A673 (cell line): ENCODE results near the gene SLC16A10.
"Not testable (repeated sequence)": the region's sequence is repeated elsewhere in the genome, so short reads cannot be mapped to it uniquely, and the experiment has no call there.

Source experiments
- EZH2 ChIP-seq: fragments of 200-600 bp; sonication (generic); IDR thresholded peaks from 2 replicates; pipeline ENCODE4 v1.6.1; 2017; ENCODE audit warnings: borderline replicate concordance, low read depth, mild to moderate bottlenecking, mixed read lengths, antibody characterized with exemption, low read length; ENCODE audit not compliant: poor library complexity, severe bottlenecking
- TF ChIP-seq, protein P1 (sequence below): fragments of 300-800, 200-600 bp; sonication (generic); conservative IDR thresholded peaks from 2 replicates; pipeline ENCODE4 v1.5.1; 2017; ENCODE audit warnings: low read depth, mild to moderate bottlenecking, antibody characterized with exemption, low read length, moderate library complexity, mixed read lengths

DNA sequence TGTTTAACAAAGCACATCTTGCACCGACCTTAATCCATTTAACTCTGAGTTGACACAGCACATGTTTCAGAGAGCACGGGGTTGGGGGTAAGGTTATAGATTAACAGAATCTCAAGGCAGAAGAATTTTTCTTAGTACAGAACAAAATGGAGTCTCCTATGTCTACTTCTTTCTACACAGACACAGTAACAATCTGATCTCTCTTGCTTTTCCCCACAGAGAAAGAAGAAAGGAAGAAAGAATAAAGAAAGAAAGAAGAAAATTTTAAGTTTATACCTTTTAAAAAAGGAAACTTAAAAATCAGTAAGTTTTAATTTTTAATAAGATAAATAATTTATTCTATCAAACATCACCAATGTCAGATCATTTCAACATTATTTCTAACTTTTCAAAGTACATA lies 168.5 kb downstream of the SLC16A10 start:
- TF ChIP-seq, protein P1, sequence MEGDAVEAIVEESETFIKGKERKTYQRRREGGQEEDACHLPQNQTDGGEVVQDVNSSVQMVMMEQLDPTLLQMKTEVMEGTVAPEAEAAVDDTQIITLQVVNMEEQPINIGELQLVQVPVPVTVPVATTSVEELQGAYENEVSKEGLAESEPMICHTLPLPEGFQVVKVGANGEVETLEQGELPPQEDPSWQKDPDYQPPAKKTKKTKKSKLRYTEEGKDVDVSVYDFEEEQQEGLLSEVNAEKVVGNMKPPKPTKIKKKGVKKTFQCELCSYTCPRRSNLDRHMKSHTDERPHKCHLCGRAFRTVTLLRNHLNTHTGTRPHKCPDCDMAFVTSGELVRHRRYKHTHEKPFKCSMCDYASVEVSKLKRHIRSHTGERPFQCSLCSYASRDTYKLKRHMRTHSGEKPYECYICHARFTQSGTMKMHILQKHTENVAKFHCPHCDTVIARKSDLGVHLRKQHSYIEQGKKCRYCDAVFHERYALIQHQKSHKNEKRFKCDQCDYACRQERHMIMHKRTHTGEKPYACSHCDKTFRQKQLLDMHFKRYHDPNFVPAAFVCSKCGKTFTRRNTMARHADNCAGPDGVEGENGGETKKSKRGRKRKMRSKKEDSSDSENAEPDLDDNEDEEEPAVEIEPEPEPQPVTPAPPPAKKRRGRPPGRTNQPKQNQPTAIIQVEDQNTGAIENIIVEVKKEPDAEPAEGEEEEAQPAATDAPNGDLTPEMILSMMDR = not testable (repeated sequence)
- not testable (repeated sequence) for TF ChIP-seq EZH2
